ENCODE results near the gene STARD5. TPM values are rescaled to one million over a fixed set of nuclear protein-coding genes. Genes with fewer than 3 reads are reported as not detected.

STARD5 gene
- total RNA-seq, 2 experiments from 2014 or later = 6.5 to 20.3 TPM

DNA sequence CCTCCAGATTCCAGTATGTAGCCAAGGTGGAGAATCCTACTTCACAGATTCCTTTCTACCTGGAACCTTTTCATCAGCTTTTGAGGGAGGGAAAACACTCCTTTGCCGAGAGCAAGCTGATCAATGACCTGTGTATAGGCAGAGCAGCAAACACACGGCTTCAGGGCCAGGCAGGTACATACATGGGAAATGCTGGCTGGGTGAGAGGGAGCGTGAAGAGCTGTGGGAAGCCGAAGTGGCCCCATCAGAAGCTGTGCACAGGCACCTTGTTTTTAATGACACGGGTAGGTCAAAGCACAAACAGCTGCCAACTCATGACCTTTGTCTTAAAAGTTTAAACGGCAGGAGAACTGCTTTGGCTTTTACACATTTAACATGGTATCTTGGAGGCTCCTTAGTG is 25.3 kb downstream of the STARD5 start:
- Histone ChIP-seq H2AFZ (ENCODE audit: low read length) (no peak overlapping the region), H3K9me2 (ENCODE audit: insufficient read depth, low read length) (no peaks in the 10 kb centered on the region), H3K36me3 (ENCODE audit: insufficient read depth, low read length) (peaks cover 62% of the 10 kb centered on the region), H3K9me3 (ENCODE audit: low read length) (no peaks in the 10 kb centered on the region), H3K27ac (ENCODE audit: low read depth, low read length, poor library complexity, severe bottlenecking) (peak overlapping the region; percentile 98), H3K79me2 (ENCODE audit: insufficient read depth, low read depth, low read length) (peaks cover 69% of the 10 kb centered on the region), H3K4me1 (ENCODE audit: insufficient read depth, low read length, poor library complexity, severe bottlenecking) (peaks cover 73% of the 10 kb centered on the region), H4K20me1 (ENCODE audit: insufficient read depth, low read length) (peaks cover 26% of the 10 kb centered on the region; the same call in 1 of the 2 replicates), H3K4me3 (ENCODE audit: low read depth, low read length, poor library complexity, severe bottlenecking) (peak overlapping the region; percentile 92), H3K4me2 (ENCODE audit: low read length) (peak overlapping the region; percentile 91)
- no peak for TF ChIP-seq EZH2phosphoT487 (IDR thresholded peaks at IDR 0.05; ENCODE audit: borderline replicate concordance, low read depth, low read length)
- TF ChIP-seq, protein P1, sequence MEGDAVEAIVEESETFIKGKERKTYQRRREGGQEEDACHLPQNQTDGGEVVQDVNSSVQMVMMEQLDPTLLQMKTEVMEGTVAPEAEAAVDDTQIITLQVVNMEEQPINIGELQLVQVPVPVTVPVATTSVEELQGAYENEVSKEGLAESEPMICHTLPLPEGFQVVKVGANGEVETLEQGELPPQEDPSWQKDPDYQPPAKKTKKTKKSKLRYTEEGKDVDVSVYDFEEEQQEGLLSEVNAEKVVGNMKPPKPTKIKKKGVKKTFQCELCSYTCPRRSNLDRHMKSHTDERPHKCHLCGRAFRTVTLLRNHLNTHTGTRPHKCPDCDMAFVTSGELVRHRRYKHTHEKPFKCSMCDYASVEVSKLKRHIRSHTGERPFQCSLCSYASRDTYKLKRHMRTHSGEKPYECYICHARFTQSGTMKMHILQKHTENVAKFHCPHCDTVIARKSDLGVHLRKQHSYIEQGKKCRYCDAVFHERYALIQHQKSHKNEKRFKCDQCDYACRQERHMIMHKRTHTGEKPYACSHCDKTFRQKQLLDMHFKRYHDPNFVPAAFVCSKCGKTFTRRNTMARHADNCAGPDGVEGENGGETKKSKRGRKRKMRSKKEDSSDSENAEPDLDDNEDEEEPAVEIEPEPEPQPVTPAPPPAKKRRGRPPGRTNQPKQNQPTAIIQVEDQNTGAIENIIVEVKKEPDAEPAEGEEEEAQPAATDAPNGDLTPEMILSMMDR (conservative IDR thresholded peaks at IDR 0.05; ENCODE audit: low read length) = no peak
- ChIA-PET CTCF (ENCODE audit: unreplicated experiment) (interaction anchor here (0.8 to 1.6 kb wide), 2 partner anchors 13 to 14 kb away, joined by 3 to 4 read pairs; no protein-coding TSS in a partner anchor), POLR2A (interaction anchor here (1.0 to 2.5 kb wide), 4 partner anchors 9 to 21 kb away, joined by 3 to 7 read pairs (median 4); no protein-coding TSS in a partner anchor)
- intact Hi-C loops (cut with micrococcal nuclease; ENCODE audit: unreplicated experiment) = loop anchor here (10.0 kb wide), 1 partner anchor 746 kb away; the partner anchor contains the start of gene MEX3B
- no TSS peak for BruUV-seq (replicated peaks)
- no peak for DNase-seq (ENCODE audit: low spot score)

DNA sequence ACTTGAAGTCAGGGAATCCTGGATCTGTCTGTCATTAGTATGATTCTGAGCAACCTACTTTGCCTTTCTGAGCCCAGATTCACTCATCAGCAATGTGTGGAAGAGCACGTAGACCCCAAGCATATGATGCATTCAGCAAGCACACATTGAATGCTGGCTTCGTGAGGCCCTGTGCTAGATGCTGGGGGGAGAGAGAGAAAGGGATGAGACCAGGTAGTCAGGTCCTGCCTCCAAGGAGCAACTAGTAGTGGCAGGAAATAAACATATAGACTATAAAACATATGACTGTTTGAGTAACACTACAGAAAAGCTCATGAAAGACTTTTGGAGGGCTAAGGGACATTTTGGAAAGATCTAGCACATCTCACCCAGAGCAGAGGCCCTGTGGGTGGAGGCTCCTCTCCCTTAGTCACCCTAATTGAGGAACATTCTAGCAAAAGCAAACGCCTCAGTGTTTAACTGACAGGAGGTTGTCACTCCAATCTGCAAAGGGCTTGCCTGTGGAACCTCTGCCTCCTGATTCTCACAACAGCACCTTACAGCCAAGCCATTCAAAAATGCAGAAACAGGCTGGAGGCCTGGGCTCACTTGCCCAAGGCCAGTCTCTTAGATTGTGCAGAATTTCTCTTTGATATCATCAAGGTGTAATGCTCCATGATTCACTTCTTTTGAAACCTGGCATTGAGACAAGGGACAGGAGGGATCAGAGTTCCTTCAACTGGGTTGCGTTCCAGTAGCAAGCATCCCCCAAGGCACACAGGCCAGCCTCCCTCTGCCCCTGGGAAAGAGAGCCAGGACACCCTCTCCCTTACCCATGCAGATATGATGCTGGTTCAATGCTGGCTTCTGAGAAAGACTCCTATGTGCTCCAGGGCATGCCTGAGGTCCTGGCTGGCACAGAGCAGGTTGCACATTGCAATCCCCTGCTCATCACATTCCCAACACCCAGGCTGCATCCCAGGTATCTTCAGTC is 26.1 kb downstream of the STARD5 start:
- intact Hi-C loops (cut with micrococcal nuclease; ENCODE audit: unreplicated experiment) = loop anchor here (1.0 to 10.0 kb wide), 3 partner anchors 19 to 747 kb away; partner anchors contain the start of genes MEX3B and STARD5
- peaks cover 61% of the 10 kb centered on the region for H3K79me2 ChIP-seq (ENCODE audit: insufficient read depth, low read depth, low read length)
- peak overlapping the region; percentile 91 for H3K4me2 ChIP-seq (ENCODE audit: low read length)
- H3K36me3 ChIP-seq (ENCODE audit: insufficient read depth, low read length) = peaks cover 55% of the 10 kb centered on the region
- ChIA-PET POLR2A (interaction anchor here (0.9 to 2.5 kb wide), 5 partner anchors 10 to 30 kb away, joined by 3 to 7 read pairs (median 3); partner anchors contain the start of gene STARD5), CTCF (ENCODE audit: unreplicated experiment) (no interaction called here)
- BruUV-seq (replicated peaks) = no TSS peak
- no peak for TF ChIP-seq EZH2phosphoT487 (IDR thresholded peaks at IDR 0.05; ENCODE audit: borderline replicate concordance, low read depth, low read length)
- TF ChIP-seq, protein P1 (conservative IDR thresholded peaks at IDR 0.05; ENCODE audit: low read length) = no peak
- H3K9me3 ChIP-seq (ENCODE audit: low read length) = no peaks in the 10 kb centered on the region
- H3K9me2 ChIP-seq (ENCODE audit: insufficient read depth, low read length) = no peaks in the 10 kb centered on the region
- H2AFZ ChIP-seq (ENCODE audit: low read length) = no peak overlapping the region
- H3K27ac ChIP-seq (ENCODE audit: low read depth, low read length, poor library complexity, severe bottlenecking) = peak overlapping the region; percentile 98
- peak overlapping the region; percentile 92 for H3K4me3 ChIP-seq (ENCODE audit: low read depth, low read length, poor library complexity, severe bottlenecking)
- H3K4me1 ChIP-seq (ENCODE audit: insufficient read depth, low read length, poor library complexity, severe bottlenecking) = peaks cover 73% of the 10 kb centered on the region
- DNase-seq (ENCODE audit: low spot score) = no peak
- H4K20me1 ChIP-seq (ENCODE audit: insufficient read depth, low read length) = peaks cover 23% of the 10 kb centered on the region; the same call in 1 of the 2 replicates
